Renal cortex interstitium (tissue), 15 donors: ENCODE results near the gene HSPBP1. TPM values are rescaled to one million over a fixed set of nuclear protein-coding genes. Genes with fewer than 3 reads are reported as not detected.
"Not testable (repeated sequence)": the region's sequence is repeated elsewhere in the genome, so short reads cannot be mapped to it uniquely, and the experiment has no call there.

Experiments used
- DNase-seq, 11 donors: peaks; one replicate each; pipeline ENCODE4 v3.0.0-alpha.2; 2013; ENCODE audit warnings: low read depth in 9 of 11, low spot score in 4 of 11; ENCODE audit errors: extremely low read depth in 1 of 11
- long read RNA-seq, 16 experiments: transcript quantifications; one replicate each; lab custom pipeline, GENCODE V29; 2026
- polyA plus RNA-seq, 3 donors: library from polyadenylated mRNA; unstranded; fragments of 120-200 nt; gene quantifications; one replicate each; pipeline ENCODE4 v1.2.1, GENCODE V29; 2013; ENCODE audit not compliant: insufficient read length in 3 of 3

Gene HSPBP1
- 10 to 100 TPM; 23.2 to 41.2 (median 39.2) TPM for polyA plus RNA-seq
- long read RNA-seq, donor 1, transcript HSPBP1-202 (8 exons, 1,572 nt), result major isoform, 7 of 8 reads
- long read RNA-seq, donor 1, partial matches to known transcripts, result 0 of 8 reads
- long read RNA-seq, donor 1, other reads (novel, unspliced or antisense), result 0 of 8 reads
- long read RNA-seq, donor 2, transcript HSPBP1-202 (8 exons, 1,572 nt), result major isoform, 13 of 14 reads
- long read RNA-seq, donor 2, partial matches to known transcripts, result 0 of 14 reads
- long read RNA-seq, donor 2, other reads (novel, unspliced or antisense), result 0 of 14 reads
- long read RNA-seq, donor 3, transcript HSPBP1-202 (8 exons, 1,572 nt), result major isoform, 15 of 17 reads
- long read RNA-seq, donor 3, partial matches to known transcripts, result 0 of 17 reads
- long read RNA-seq, donor 3, other reads (novel, unspliced or antisense), result 0 of 17 reads
- long read RNA-seq, donor 4, transcript HSPBP1-202 (8 exons, 1,572 nt), result major isoform, 12 of 15 reads
- long read RNA-seq, donor 4, partial matches to known transcripts, result 0 of 15 reads
- long read RNA-seq, donor 4, other reads (novel, unspliced or antisense), result 0 of 15 reads
- long read RNA-seq, donor 5, transcript HSPBP1-206 (7 exons, 1,449 nt), result minor isoform, 5 of 29 reads
- long read RNA-seq, donor 5, transcript HSPBP1-202 (8 exons, 1,572 nt), result major isoform, 14 of 29 reads
- long read RNA-seq, donor 5, partial matches to known transcripts, result 7 of 29 reads
- long read RNA-seq, donor 5, other reads (novel, unspliced or antisense), result 0 of 29 reads
- long read RNA-seq, donor 6, transcript HSPBP1-202 (8 exons, 1,572 nt), result major isoform, 8 of 12 reads
- long read RNA-seq, donor 6, partial matches to known transcripts, result 0 of 12 reads
- long read RNA-seq, donor 6, other reads (novel, unspliced or antisense), result 0 of 12 reads
- long read RNA-seq, donor 7, transcript HSPBP1-202 (8 exons, 1,572 nt), result major isoform, 11 of 14 reads
- long read RNA-seq, donor 7, partial matches to known transcripts, result 0 of 14 reads
- long read RNA-seq, donor 7, other reads (novel, unspliced or antisense), result 0 of 14 reads
- long read RNA-seq, donor 8, transcript HSPBP1-202 (8 exons, 1,572 nt), result major isoform, 13 of 43 reads
- long read RNA-seq, donor 8, partial matches to known transcripts, result 23 of 43 reads
- long read RNA-seq, donor 8, other reads (novel, unspliced or antisense), result 5 of 43 reads
- long read RNA-seq, donor 9, transcript HSPBP1-202 (8 exons, 1,572 nt), result major isoform, 8 of 13 reads
- long read RNA-seq, donor 9, partial matches to known transcripts, result 0 of 13 reads
- long read RNA-seq, donor 9, other reads (novel, unspliced or antisense), result 0 of 13 reads
- long read RNA-seq, donor 10, partial matches to known transcripts, result 0 of 2 reads
- long read RNA-seq, donor 10, other reads (novel, unspliced or antisense), result 0 of 2 reads
- long read RNA-seq, donor 11, transcript HSPBP1-202 (8 exons, 1,572 nt), result major isoform, 7 of 11 reads
- long read RNA-seq, donor 11, partial matches to known transcripts, result 0 of 11 reads
- long read RNA-seq, donor 11, other reads (novel, unspliced or antisense), result 0 of 11 reads
- long read RNA-seq, donor 12, partial matches to known transcripts, result 0 of 4 reads
- long read RNA-seq, donor 12, other reads (novel, unspliced or antisense), result 0 of 4 reads
- long read RNA-seq, donor 13, transcript HSPBP1-202 (8 exons, 1,572 nt), result major isoform, 19 of 31 reads
- long read RNA-seq, donor 13, partial matches to known transcripts, result 5 of 31 reads
- long read RNA-seq, donor 13, other reads (novel, unspliced or antisense), result 5 of 31 reads
- long read RNA-seq, donor 14, transcript HSPBP1-202 (8 exons, 1,572 nt), result major isoform, 9 of 12 reads
- long read RNA-seq, donor 14, partial matches to known transcripts, result 0 of 12 reads
- long read RNA-seq, donor 14, other reads (novel, unspliced or antisense), result 0 of 12 reads
- long read RNA-seq, donor 15, partial matches to known transcripts, result 0 of 4 reads
- long read RNA-seq, donor 15, other reads (novel, unspliced or antisense), result 0 of 4 reads
- long read RNA-seq, donor 16, transcript HSPBP1-202 (8 exons, 1,572 nt), result major isoform, 33 of 49 reads
- long read RNA-seq, donor 16, partial matches to known transcripts, result 0 of 49 reads
- long read RNA-seq, donor 16, other reads (novel, unspliced or antisense), result 10 of 49 reads

GRCh38 chr19:55279770-55280643 lies at the start of gene HSPBP1:
Gene HSPBP1 (minus strand): TSS chr19:55280110. CDS start chr19:55279608, 502 bp downstream.
- peak; percentile 87 to 94 (median 90) for DNase-seq

GRCh38 chr19:55328774-55329318 lies 48.9 kb upstream of the HSPBP1 start:
- not testable (repeated sequence) for DNase-seq

GRCh38 chr19:55325172-55325571 lies 45.3 kb upstream of the HSPBP1 start, which contains the start of gene TMEM150B:
Gene TMEM150B (minus strand): TSS chr19:55325341. CDS start chr19:55321036, 4,305 bp downstream.
- no peak for DNase-seq

GRCh38 chr19:55324662-55325061 lies 44.8 kb upstream of the HSPBP1 start:
- DNase-seq, result no peak

GRCh38 chr19:55322204-55322885 lies 42.4 kb upstream of the HSPBP1 start:
- DNase-seq, result no peak

GRCh38 chr19:55321466-55322137 lies 41.7 kb upstream of the HSPBP1 start:
- no peak for DNase-seq

- no peak for DNase-seq
Measured at GRCh38 chr19:55320844-55321419, 41.0 kb upstream of the HSPBP1 start.

- DNase-seq, result peak in 3 of 11 donors; percentile 49 to 56 (median 52)
Measured at GRCh38 chr19:55319785-55320184, 39.9 kb upstream of the HSPBP1 start.

GRCh38 chr19:55316646-55317045 lies 36.7 kb upstream of the HSPBP1 start:
- DNase-seq, result no peak

GRCh38 chr19:55315956-55316525 lies 36.1 kb upstream of the HSPBP1 start:
- no peak for DNase-seq

- DNase-seq, result no peak
Measured at GRCh38 chr19:55314396-55314795, 34.5 kb upstream of the HSPBP1 start.

- peak in 1 of 11 donors; percentile 61 for DNase-seq
Measured at GRCh38 chr19:55312621-55313512, 33.0 kb upstream of the HSPBP1 start.

GRCh38 chr19:55311797-55312196 lies 31.9 kb upstream of the HSPBP1 start:
- DNase-seq, result no peak
